HepG2 (cell line): ENCODE data around the gene EIF4G3. TPM values are rescaled to one million over a fixed set of nuclear protein-coding genes. Genes with fewer than 3 reads are reported as not detected.

Experiments used
- AHR ChIP-seq: IDR thresholded peaks from 2 replicates; pipeline ENCODE4 v1.6.1; 2018; ENCODE audit warnings: missing genetic modification reagents, missing compliant biosample characterization
- ARNT ChIP-seq: fragments of 450-650 bp; IDR thresholded peaks from 2 replicates; pipeline ENCODE4 v1.6.1; 2017
- CBX1 ChIP-seq: IDR thresholded peaks from one replicate; pipeline ENCODE4 v1.6.1; 2016; ENCODE audit warnings: antibody characterized with exemption, low read depth
- MXD1 ChIP-seq: sonication (generic); formaldehyde crosslinking; IDR thresholded peaks from 2 replicates; pipeline ENCODE4 v1.4.0; 2020; ENCODE audit warnings: mild to moderate bottlenecking, missing genetic modification reagents
- NFYB ChIP-seq: sonication (generic); formaldehyde crosslinking; IDR thresholded peaks from 2 replicates; pipeline ENCODE4 v1.4.0; 2020; ENCODE audit warnings: missing genetic modification reagents
- PHF5A ChIP-seq: IDR thresholded peaks from one replicate; pipeline ENCODE4 v1.6.1; 2018; ENCODE audit warnings: low read depth, missing genetic modification reagents; ENCODE audit not compliant: unreplicated experiment
- SIN3A ChIP-seq: IDR thresholded peaks from 2 replicates; pipeline ENCODE4 v1.6.1; 2011; ENCODE audit warnings: low read depth, mild to moderate bottlenecking, control low read depth, low read length, borderline replicate concordance
- SMARCE1 ChIP-seq: fragments of 450-650 bp; IDR thresholded peaks from 2 replicates; pipeline ENCODE4 v1.6.1; 2017; ENCODE audit warnings: borderline replicate concordance
- SP5 ChIP-seq: IDR thresholded peaks from 2 replicates; pipeline ENCODE4 v1.6.1; 2016; ENCODE audit warnings: low read depth, borderline replicate concordance
- TFDP1 ChIP-seq: IDR thresholded peaks from 2 replicates; pipeline ENCODE4 v1.6.1; 2016; ENCODE audit warnings: missing compliant biosample characterization, missing genetic modification reagents, borderline replicate concordance
- TFDP2 ChIP-seq: sonication (generic); formaldehyde crosslinking; IDR thresholded peaks from 2 replicates; pipeline ENCODE4 v1.4.0; 2020; ENCODE audit warnings: missing genetic modification reagents
- TFE3 ChIP-seq: IDR thresholded peaks from 2 replicates; pipeline ENCODE4 v1.6.1; 2016
- TMF1 ChIP-seq: sonication (generic); formaldehyde crosslinking; IDR thresholded peaks from 2 replicates; pipeline ENCODE4 v1.8.1; 2022; ENCODE audit warnings: low read depth, missing genetic modification reagents
- WIZ ChIP-seq: sonication (generic); formaldehyde crosslinking; IDR thresholded peaks from 2 replicates; pipeline ENCODE4 v1.5.1; 2020; ENCODE audit warnings: mild to moderate bottlenecking, missing genetic modification reagents
- ZBTB38 ChIP-seq: sonication (generic); formaldehyde crosslinking; IDR thresholded peaks from 2 replicates; pipeline ENCODE4 v1.5.1; 2020; ENCODE audit warnings: mild to moderate bottlenecking, missing genetic modification reagents
- ZBTB39 ChIP-seq: sonication (generic); formaldehyde crosslinking; IDR thresholded peaks from 2 replicates; pipeline ENCODE4 v1.5.0; 2020; ENCODE audit warnings: missing genetic modification reagents
- ZFP82 ChIP-seq: sonication (generic); formaldehyde crosslinking; IDR thresholded peaks from 2 replicates; pipeline ENCODE4 v1.5.1; 2020; ENCODE audit warnings: mild to moderate bottlenecking, missing genetic modification reagents, borderline replicate concordance
- ZGPAT ChIP-seq: IDR thresholded peaks from 2 replicates; pipeline ENCODE4 v1.6.1; 2016; ENCODE audit warnings: mild to moderate bottlenecking
- ZNF256 ChIP-seq: sonication (generic); formaldehyde crosslinking; conservative IDR thresholded peaks from 2 replicates; pipeline ENCODE4 v1.4.0; 2020; ENCODE audit warnings: missing genetic modification reagents
- ZNF564 ChIP-seq: sonication (generic); formaldehyde crosslinking; IDR thresholded peaks from 2 replicates; pipeline ENCODE4 v1.8.1; 2023; ENCODE audit warnings: mild to moderate bottlenecking, missing genetic modification reagents
- ZNF619 ChIP-seq: sonication (generic); formaldehyde crosslinking; IDR thresholded peaks from 2 replicates; pipeline ENCODE4 v1.4.0; 2020; ENCODE audit warnings: mild to moderate bottlenecking, missing genetic modification reagents
- ZNF839 ChIP-seq: sonication (generic); formaldehyde crosslinking; IDR thresholded peaks from 2 replicates; pipeline ENCODE4 v1.4.0; 2020; ENCODE audit warnings: missing genetic modification reagents, mild to moderate bottlenecking, borderline replicate concordance
- polyA plus RNA-seq, 8 experiments: library from polyadenylated mRNA; depleted of rRNA in 3 of 8; stranded (reverse) in 7 of 8; unstranded in 1 of 8; fragments of >200 nt; fragmentation: Illumina TruSeq in 4 of 8; extraction: Trizol in 4 of 8; gene quantifications; 2 replicates each; pipeline versions ENCODE4 v1.2.1 to v1.2.3, GENCODE V29; 2011 to 2016; ENCODE audit warnings: low read depth in 4 of 8, missing spikeins in 1 of 8, mixed read lengths in 1 of 8; ENCODE audit not compliant: insufficient read depth in 1 of 8
- total RNA-seq, 5 experiments: library from RNA; depleted of rRNA; stranded (reverse); fragments of >200 nt; fragmentation: Illumina TruSeq; extraction: Trizol; gene quantifications; 2 replicates each; pipeline ENCODE4 v1.2.3, GENCODE V29; 2016; ENCODE audit warnings: low read depth in 1 of 5

EIF4G3 gene
- total and polyA plus RNA-seq, 2 of the 13 experiments (the other 11 are each of a cell fraction or from before 2014, with no cell fraction given), result 22.2 to 27.6 TPM

- no peak; the same call in 1 of the 2 replicates for TF ChIP-seq TFDP1 (CRISPR knock-in tag)
- no peak for TF ChIP-seq TFE3 (CRISPR knock-in tag)
- TF ChIP-seq ZBTB39, result no peak
- peak; percentile 81 for TF ChIP-seq NFYB (CRISPR knock-in tag)
- TF ChIP-seq ZNF256 (CRISPR knock-in tag), result peak; percentile 77; the same call in 1 of the 2 replicates
- no peak; the same call in none of the 2 replicates for TF ChIP-seq ZNF564 (CRISPR knock-in tag)
- TF ChIP-seq ZNF619 (CRISPR knock-in tag), result peak; percentile 88; the same call in 1 of the 2 replicates
- TF ChIP-seq SP5, result peak; percentile 72; the same call in 1 of the 2 replicates
- TF ChIP-seq CBX1, result peak; percentile 14
- TF ChIP-seq ZBTB38 (CRISPR knock-in tag), result peak; percentile 63
- no peak for TF ChIP-seq PHF5A
- TF ChIP-seq MXD1 (CRISPR knock-in tag), result peak; percentile 76; the same call in 1 of the 2 replicates
- no peak for TF ChIP-seq WIZ (CRISPR knock-in tag)
- 0 out of 2 replicates have a peak, but pooled peaks have one; percentile 42 for TF ChIP-seq AHR (CRISPR knock-in tag)
- TF ChIP-seq TMF1, result peak; percentile 76
- TF ChIP-seq ZGPAT (CRISPR knock-in tag), result peak; percentile 85
- TF ChIP-seq ZFP82 (CRISPR knock-in tag), result no peak
- TF ChIP-seq SMARCE1, result no peak
- peak; percentile 73; the same call in 1 of the 2 replicates for TF ChIP-seq ZNF839 (CRISPR knock-in tag)
- TF ChIP-seq SIN3A, result no peak
- TF ChIP-seq TFDP2 (CRISPR knock-in tag), result peak; percentile 71
- TF ChIP-seq ARNT, result no peak
Observed at GRCh38 chr1:20786253-20787028, 390.3 kb downstream of the EIF4G3 start (continued).
